Measurements from ENCODE around the gene NDE1. TPM values are rescaled to one million over a fixed set of nuclear protein-coding genes. Genes with fewer than 3 reads are reported as not detected.

The NDE1 gene
- total and polyA plus RNA-seq, 8 donors: 37.1 to 71.7 (median 50.7) TPM

- Histone ChIP-seq H3K27ac (no peak overlapping the region), H3K9me3 (no peaks in the 10 kb centered on the region), H3K4me3 (no peak overlapping the region), H3K27me3 (peaks cover 0 to 10% of the 10 kb centered on the region in 2 donors), H3K36me3 (no peaks in the 10 kb centered on the region), H3K4me1 (no peaks in the 10 kb centered on the region)
- TF ChIP-seq CTCF (IDR thresholded peaks at IDR 0.05): no peak
- ATAC-seq (no peak), DNase-seq (no peak)
- intact Hi-C loops (cut with DNase I): no loop called here
These were observed 107.7 kb downstream of the NDE1 start for GRCh38 chr16:15757630-15758251.

- no peaks in the 10 kb centered on the region for H3K9me3 ChIP-seq
- ATAC-seq (no peak), DNase-seq (no peak)
- no peaks in the 10 kb centered on the region for H3K4me1 ChIP-seq
- no peak for TF ChIP-seq CTCF (IDR thresholded peaks at IDR 0.05)
- H3K27ac ChIP-seq: no peak overlapping the region
- peaks cover 0 to 10% of the 10 kb centered on the region in 2 donors for H3K27me3 ChIP-seq
- H3K36me3 ChIP-seq: no peaks in the 10 kb centered on the region
- intact Hi-C loops (cut with DNase I): no loop called here
- no peak overlapping the region for H3K4me3 ChIP-seq
These were observed 109.0 kb downstream of the NDE1 start for GRCh38 chr16:15759070-15759469.

- Histone ChIP-seq H3K36me3 (no peaks in the 10 kb centered on the region), H3K9me3 (no peaks in the 10 kb centered on the region), H3K4me1 (no peaks in the 10 kb centered on the region), H3K4me3 (no peak overlapping the region), H3K27ac (no peak overlapping the region), H3K27me3 (peaks cover 0 to 10% of the 10 kb centered on the region in 2 donors)
- intact Hi-C loops (cut with DNase I): no loop called here
- DNase-seq (no peak), ATAC-seq (no peak)
- TF ChIP-seq CTCF (IDR thresholded peaks at IDR 0.05): no peak
These were observed 110.1 kb downstream of the NDE1 start for GRCh38 chr16:15760129-15760528.

GRCh38 chr16:15764112-15764511 lies 114.1 kb downstream of the NDE1 start:
- intact Hi-C loops (cut with DNase I): no loop called here
- no peaks in the 10 kb centered on the region for H3K27me3 ChIP-seq
- no peak overlapping the region for H3K4me3 ChIP-seq
- no peaks in the 10 kb centered on the region for H3K4me1 ChIP-seq
- ATAC-seq (no peak), DNase-seq (no peak)
- no peak overlapping the region for H3K27ac ChIP-seq
- TF ChIP-seq CTCF (IDR thresholded peaks at IDR 0.05): no peak
- no peaks in the 10 kb centered on the region for H3K36me3 ChIP-seq
- no peaks in the 10 kb centered on the region for H3K9me3 ChIP-seq

- no peak for TF ChIP-seq CTCF (IDR thresholded peaks at IDR 0.05)
- ATAC-seq: no peak
- intact Hi-C loops (cut with DNase I): no loop called here
These were observed 115.1 kb downstream of the NDE1 start for GRCh38 chr16:15765116-15765515.

More at GRCh38 chr16:15765116-15765515, 115.1 kb downstream of the NDE1 start:
- H3K9me3 ChIP-seq: no peaks in the 10 kb centered on the region
- no peaks in the 10 kb centered on the region for H3K27me3 ChIP-seq
- H3K27ac ChIP-seq: no peak overlapping the region
- DNase-seq: no peak
- H3K4me1 ChIP-seq: no peaks in the 10 kb centered on the region
- no peaks in the 10 kb centered on the region for H3K36me3 ChIP-seq
- no peak overlapping the region for H3K4me3 ChIP-seq
